Testis (tissue), 2 donors: ENCODE data around the gene MAP2.

Source experiments
- CTCF ChIP-seq, 3 experiments: fragments of 450-650 bp in 2 of 3; fragments of 200-600 bp in 1 of 3; sonication (generic) in 1 of 3; IDR thresholded peaks; one replicate each; pipeline ENCODE4 v1.5.1; 2016 to 2019; ENCODE audit warnings: antibody characterized with exemption in 3 of 3, mild to moderate bottlenecking in 2 of 3, moderate library complexity in 1 of 3
- POLR2A ChIP-seq: fragments of 450-650 bp; IDR thresholded peaks from one replicate; pipeline ENCODE4 v1.6.1; 2017; ENCODE audit warnings: antibody characterized with exemption, mild to moderate bottlenecking, moderate library complexity

GRCh38 chr2:209682646-209683045 is 258.8 kb downstream of the MAP2 start:
- TF ChIP-seq CTCF (IDR thresholded peaks at IDR 0.05) (no peak), POLR2A (no peak)
